HEK293 (cell line): Measurements from ENCODE around the gene LDLRAD2.

Source experiments
- AEBP2 ChIP-seq: fragments of 450-650 bp; formaldehyde crosslinking; IDR thresholded peaks from 2 replicates; pipeline ENCODE4 v1.5.1; 2016; ENCODE audit warnings: missing biosample characterization, missing genetic modification characterization, borderline replicate concordance
- ATF2 ChIP-seq: fragments of 450-650 bp; formaldehyde crosslinking; IDR thresholded peaks from 2 replicates; pipeline ENCODE4 v1.5.1; 2016; ENCODE audit warnings: missing biosample characterization, missing genetic modification characterization, low read depth
- KLF7 ChIP-seq: fragments of 450-650 bp; formaldehyde crosslinking; IDR thresholded peaks from 2 replicates; pipeline ENCODE4 v1.5.1; 2016; ENCODE audit warnings: missing biosample characterization, missing genetic modification characterization, borderline replicate concordance
- PRDM6 ChIP-seq: fragments of 450-650 bp; formaldehyde crosslinking; IDR thresholded peaks from 2 replicates; pipeline ENCODE4 v1.5.1; 2017; ENCODE audit warnings: missing biosample characterization, missing genetic modification characterization
- SCRT2 ChIP-seq: fragments of 450-650 bp; formaldehyde crosslinking; IDR thresholded peaks from 2 replicates; pipeline ENCODE4 v1.5.1; 2016; ENCODE audit warnings: missing biosample characterization, missing genetic modification characterization
- SETDB1 ChIP-seq: IDR thresholded peaks from one replicate; pipeline ENCODE4 v1.6.1; 2017; ENCODE audit warnings: mild to moderate bottlenecking, low read length, moderate library complexity, mixed read lengths; ENCODE audit not compliant: insufficient read length
- TSHZ1 ChIP-seq: fragments of 450-650 bp; formaldehyde crosslinking; IDR thresholded peaks from 2 replicates; pipeline ENCODE4 v1.5.1; 2016; ENCODE audit warnings: missing biosample characterization, missing genetic modification characterization, borderline replicate concordance
- YY2 ChIP-seq: fragments of 450-650 bp; formaldehyde crosslinking; IDR thresholded peaks from 2 replicates; pipeline ENCODE4 v1.5.1; 2016; ENCODE audit warnings: missing biosample characterization, missing genetic modification characterization
- ZBTB1 ChIP-seq: fragments of 450-650 bp; formaldehyde crosslinking; IDR thresholded peaks from 2 replicates; pipeline ENCODE4 v1.5.1; 2016; ENCODE audit warnings: missing biosample characterization, missing genetic modification characterization
- ZFHX2 ChIP-seq: fragments of 450-650 bp; formaldehyde crosslinking; conservative IDR thresholded peaks from 2 replicates; pipeline ENCODE4 v1.5.1; 2016; ENCODE audit warnings: missing biosample characterization, missing genetic modification characterization
- ZFP3 ChIP-seq: fragments of 450-650 bp; formaldehyde crosslinking; IDR thresholded peaks from 2 replicates; pipeline ENCODE4 v1.5.1; 2016; ENCODE audit warnings: low read depth, missing biosample characterization, missing genetic modification characterization
- ZNF112 ChIP-seq: fragments of 450-650 bp; formaldehyde crosslinking; IDR thresholded peaks from 2 replicates; pipeline ENCODE4 v1.5.0; 2017; ENCODE audit warnings: missing biosample characterization, missing genetic modification characterization
- ZNF155 ChIP-seq: fragments of 450-650 bp; formaldehyde crosslinking; IDR thresholded peaks from 2 replicates; pipeline ENCODE4 v1.5.1; 2016; ENCODE audit warnings: missing biosample characterization, missing genetic modification characterization
- ZNF175 ChIP-seq: fragments of 450-650 bp; formaldehyde crosslinking; IDR thresholded peaks from 2 replicates; pipeline ENCODE4 v1.5.1; 2016; ENCODE audit warnings: missing biosample characterization, missing genetic modification characterization
- ZNF19 ChIP-seq: fragments of 450-650 bp; formaldehyde crosslinking; IDR thresholded peaks from 2 replicates; pipeline ENCODE4; 2016; ENCODE audit warnings: missing biosample characterization, missing genetic modification characterization, low read depth
- ZNF211 ChIP-seq: fragments of 450-650 bp; formaldehyde crosslinking; IDR thresholded peaks from 2 replicates; pipeline ENCODE4 v1.5.1; 2016; ENCODE audit warnings: low read depth, missing biosample characterization, missing genetic modification characterization
- ZNF239 ChIP-seq: fragments of 450-650 bp; formaldehyde crosslinking; IDR thresholded peaks from 2 replicates; pipeline ENCODE4 v1.5.1; 2016; ENCODE audit warnings: missing biosample characterization, missing genetic modification characterization
- ZNF266 ChIP-seq: fragments of 450-650 bp; formaldehyde crosslinking; IDR thresholded peaks from 2 replicates; pipeline ENCODE4 v1.5.1; 2016; ENCODE audit warnings: missing biosample characterization, missing genetic modification characterization, low read depth
- ZNF354C ChIP-seq: fragments of 450-650 bp; formaldehyde crosslinking; IDR thresholded peaks from 2 replicates; pipeline ENCODE4 v1.5.1; 2016; ENCODE audit warnings: missing biosample characterization, missing genetic modification characterization, low read depth, borderline replicate concordance
- ZNF37A ChIP-seq: fragments of 450-650 bp; IDR thresholded peaks from 2 replicates; pipeline ENCODE4 v1.5.1; 2018; ENCODE audit warnings: missing biosample characterization, missing genetic modification characterization
- ZNF398 ChIP-seq: fragments of 450-650 bp; formaldehyde crosslinking; IDR thresholded peaks from 2 replicates; pipeline ENCODE4 v1.5.1; 2017; ENCODE audit warnings: missing biosample characterization, missing genetic modification characterization
- ZNF521 ChIP-seq: fragments of 450-650 bp; formaldehyde crosslinking; IDR thresholded peaks from 2 replicates; pipeline ENCODE4 v1.5.1; 2017; ENCODE audit warnings: missing biosample characterization, mild to moderate bottlenecking, missing genetic modification characterization
- ZNF530 ChIP-seq: fragments of 450-650 bp; formaldehyde crosslinking; IDR thresholded peaks from 2 replicates; pipeline ENCODE4 v1.5.1; 2016; ENCODE audit warnings: low read depth, missing biosample characterization, missing genetic modification characterization
- ZNF645 ChIP-seq: fragments of 450-650 bp; formaldehyde crosslinking; IDR thresholded peaks from 2 replicates; pipeline ENCODE4; 2016; ENCODE audit warnings: missing biosample characterization, missing genetic modification characterization
- ZNF660 ChIP-seq: fragments of 450-650 bp; IDR thresholded peaks from 2 replicates; pipeline ENCODE4 v1.5.1; 2018; ENCODE audit warnings: missing biosample characterization, mild to moderate bottlenecking, missing genetic modification characterization
- ZNF747 ChIP-seq: fragments of 450-650 bp; formaldehyde crosslinking; IDR thresholded peaks from 2 replicates; pipeline ENCODE4 v1.5.1; 2016; ENCODE audit warnings: missing biosample characterization, missing genetic modification characterization
- ZNF777 ChIP-seq: fragments of 450-650 bp; formaldehyde crosslinking; IDR thresholded peaks from 2 replicates; pipeline ENCODE4 v1.5.1; 2017; ENCODE audit warnings: missing biosample characterization, missing genetic modification characterization, borderline replicate concordance
- ZSCAN30 ChIP-seq: fragments of 450-650 bp; IDR thresholded peaks from 2 replicates; pipeline ENCODE4 v1.5.1; 2018; ENCODE audit warnings: missing biosample characterization, mild to moderate bottlenecking, missing genetic modification characterization, moderate library complexity

LDLRAD2 gene

GRCh38 chr1:21782868-21783678 is 29.0 kb upstream of the LDLRAD2 start, which contains the start of gene USP48 (continued):
- no peak for TF ChIP-seq ZNF521 (tag by site-specific recombination)
- TF ChIP-seq ZNF112 (tag by site-specific recombination), result no peak
- TF ChIP-seq TSHZ1 (tag by site-specific recombination), result no peak; the same call in 1 of the 2 replicates
- peak; percentile 32; the same call in 1 of the 2 replicates for TF ChIP-seq ZSCAN30 (tag by site-specific recombination)
- no peak for TF ChIP-seq ZNF530 (tag by site-specific recombination)
- TF ChIP-seq ZNF37A (tag by site-specific recombination), result no peak
- peak; percentile 57 for TF ChIP-seq ZFHX2
- no peak for TF ChIP-seq ZNF19
- TF ChIP-seq ZNF645 (tag by site-specific recombination), result no peak
- TF ChIP-seq SCRT2 (tag by site-specific recombination), result peak; percentile 79
- no peak for TF ChIP-seq ZNF211
- TF ChIP-seq ZNF239 (tag by site-specific recombination), result no peak; the same call in 1 of the 2 replicates
- TF ChIP-seq YY2, result 0 out of 2 replicates have a peak, but pooled peaks have one; percentile 24
- no peak for TF ChIP-seq ZNF354C
- TF ChIP-seq ZBTB1, result peak; percentile 43; the same call in 1 of the 2 replicates
- no peak for TF ChIP-seq ZNF747
- TF ChIP-seq ZNF660 (tag by site-specific recombination), result no peak; the same call in 1 of the 2 replicates
- TF ChIP-seq ZNF398 (tag by site-specific recombination), result no peak; the same call in 1 of the 2 replicates
- no peak for TF ChIP-seq ZNF155
- peak; percentile 38; the same call in 1 of the 2 replicates for TF ChIP-seq KLF7 (tag by site-specific recombination)
- TF ChIP-seq ZNF266 (tag by site-specific recombination), result no peak
- no peak for TF ChIP-seq ZFP3 (tag by site-specific recombination)
- no peak for TF ChIP-seq ZNF175 (tag by site-specific recombination)
- TF ChIP-seq AEBP2 (tag by site-specific recombination), result no peak
- TF ChIP-seq SETDB1, result no peak
- no peak for TF ChIP-seq PRDM6 (tag by site-specific recombination)
- peak; percentile 97 for TF ChIP-seq ATF2
- no peak; the same call in 1 of the 2 replicates for TF ChIP-seq ZNF777
